Hepatocyte (in vitro differentiated cells): Measurements from ENCODE around the gene CBY2. TPM values are rescaled to one million over a fixed set of nuclear protein-coding genes. Genes with fewer than 3 reads are reported as not detected.

Source experiments
- DNase-seq: peaks from one replicate; pipeline ENCODE4 v3.0.0-alpha.2; 2016; ENCODE audit warnings: low spot score
- H2AFZ ChIP-seq: fragments of 200-600 bp; sonication (generic); 2 replicates; pipeline ENCODE4 v1.6.0; 2016; ENCODE audit warnings: antibody characterized with exemption, mild to moderate bottlenecking
- H3K27ac ChIP-seq: fragments of 200-600 bp; sonication (generic); 2 replicates; pipeline ENCODE4 v1.5.1; 2016; ENCODE audit warnings: mild to moderate bottlenecking
- H3K27me3 ChIP-seq: fragments of 200-600 bp; sonication (generic); 2 replicates; pipeline ENCODE4 v1.6.1; 2016
- H3K36me3 ChIP-seq: fragments of 200-600 bp; sonication (generic); replicated peaks from 2 replicates; pipeline ENCODE4 v1.5.1; 2016; ENCODE audit warnings: low read depth; ENCODE audit not compliant: insufficient read depth
- H3K4me1 ChIP-seq: fragments of 200-600 bp; sonication (generic); 2 replicates; pipeline ENCODE4 v1.5.1; 2016; ENCODE audit warnings: mild to moderate bottlenecking, moderate library complexity; ENCODE audit not compliant: insufficient read depth
- H3K4me2 ChIP-seq: fragments of 200-600 bp; sonication (generic); 2 replicates; pipeline ENCODE4 v1.6.0; 2016
- H3K4me3 ChIP-seq: fragments of 200-600 bp; sonication (generic); 2 replicates; pipeline ENCODE4 v1.5.1; 2016; ENCODE audit warnings: mild to moderate bottlenecking
- H3K79me2 ChIP-seq: fragments of 200-600 bp; sonication (generic); 2 replicates; pipeline ENCODE4 v1.6.0; 2017; ENCODE audit warnings: mild to moderate bottlenecking
- H3K9me2 ChIP-seq: fragments of 200-600 bp; sonication (generic); replicated peaks from 2 replicates; pipeline ENCODE4 v1.6.0; 2017; ENCODE audit warnings: mild to moderate bottlenecking; ENCODE audit not compliant: insufficient read depth
- H3K9me3 ChIP-seq: fragments of 200-600 bp; sonication (generic); 2 replicates; pipeline ENCODE4 v1.5.1; 2016; ENCODE audit warnings: low read depth, mild to moderate bottlenecking
- H4K20me1 ChIP-seq: fragments of 200-600 bp; sonication (generic); 2 replicates; pipeline ENCODE4 v1.6.0; 2016; ENCODE audit warnings: mild to moderate bottlenecking; ENCODE audit not compliant: insufficient read depth, poor library complexity, severe bottlenecking
- EZH2 ChIP-seq: fragments of 200-600 bp; sonication (generic); IDR thresholded peaks from 2 replicates; pipeline ENCODE4 v1.6.1; 2016; ENCODE audit warnings: antibody characterized with exemption, mild to moderate bottlenecking, borderline replicate concordance
- EZH2phosphoT487 ChIP-seq: fragments of 200-600 bp; sonication (generic); IDR thresholded peaks from one replicate; pipeline ENCODE4 v1.6.1; 2018; ENCODE audit warnings: antibody characterized with exemption, mild to moderate bottlenecking, low read depth, moderate library complexity; ENCODE audit not compliant: unreplicated experiment, severe bottlenecking
- WGBS: methylation state at CpG from one replicate; pipeline ENCODE4 v1.1.6; 2016; ENCODE audit warnings: low lambda C conversion rate; ENCODE audit errors: missing lambda C conversion rate; 5-methylcytosine and 5-hydroxymethylcytosine counted together
- polyA plus RNA-seq: library from polyadenylated mRNA; unstranded; fragments of >200 nt; fragmentation: Nextera tagmentation; extraction: Ambion mirVana; gene quantifications from 2 replicates; pipeline ENCODE4 v1.2.1, GENCODE V29; 2016
- total RNA-seq: library from RNA; depleted of rRNA; stranded (reverse); fragments of >200 nt; gene quantifications from 2 replicates; pipeline ENCODE4 v1.2.3, GENCODE V29; 2014
- TF ChIP-seq, protein P1 (sequence below): fragments of 200-600 bp; sonication (generic); IDR thresholded peaks from 2 replicates; pipeline ENCODE4 v1.5.1; 2016; ENCODE audit warnings: antibody characterized with exemption, mild to moderate bottlenecking; ENCODE audit not compliant: poor library complexity

CBY2 gene
- total and polyA plus RNA-seq, 2 experiments from 2014 or later, result not detected

DNA sequence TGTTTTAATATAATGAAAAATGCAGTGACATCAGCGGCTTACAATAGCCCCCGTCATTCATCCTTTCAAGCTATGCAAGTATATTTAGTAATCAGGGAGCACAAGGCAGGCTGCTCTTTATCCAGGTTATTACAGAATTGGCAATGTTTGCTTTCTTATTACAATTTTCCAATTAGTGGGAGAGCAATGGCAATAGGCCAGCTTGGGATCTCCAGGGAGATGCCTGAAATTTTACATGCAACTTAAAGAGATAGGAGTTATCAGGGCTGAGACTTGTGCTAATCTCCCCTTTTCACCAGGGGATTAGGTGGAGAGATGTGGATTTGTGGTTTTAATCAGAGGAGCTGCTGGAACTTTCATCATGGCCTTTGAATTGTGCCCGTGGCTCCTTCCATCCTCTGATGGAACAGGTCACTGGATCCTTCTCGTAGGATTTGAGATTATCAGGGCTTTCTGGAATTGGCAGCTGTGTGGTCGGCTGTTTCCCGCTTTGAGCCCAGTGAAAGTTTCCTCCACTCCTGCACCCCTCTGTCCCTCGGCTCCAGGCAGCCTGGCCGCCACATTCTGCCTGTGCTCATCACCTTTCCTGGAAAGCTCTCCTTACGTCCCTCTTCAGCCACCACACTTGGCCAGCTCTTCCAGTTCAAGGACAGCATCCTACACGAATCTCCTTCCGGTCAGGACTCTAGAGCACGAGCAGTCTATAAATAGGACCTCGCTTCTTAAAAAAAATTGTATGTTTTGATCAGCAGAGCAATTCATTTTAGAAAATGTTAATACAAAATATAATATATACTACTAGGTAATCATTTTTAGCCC, 47.0 kb downstream of the CBY2 start:
- Histone ChIP-seq H4K20me1 (no peaks in the 10 kb centered on the region), H3K9me3 (no peaks in the 10 kb centered on the region), H3K27me3 (peaks cover 27% of the 10 kb centered on the region), H3K79me2 (no peaks in the 10 kb centered on the region), H3K4me3 (no peak overlapping the region), H3K4me2 (no peak overlapping the region), H3K27ac (no peak overlapping the region), H2AFZ (no peak overlapping the region), H3K36me3 (no peaks in the 10 kb centered on the region), H3K4me1 (no peaks in the 10 kb centered on the region), H3K9me2 (no peaks in the 10 kb centered on the region)
- WGBS, result 56% methylated on average over 13 of the region's 13 CpGs
- no peak for DNase-seq
- TF ChIP-seq, protein P1, sequence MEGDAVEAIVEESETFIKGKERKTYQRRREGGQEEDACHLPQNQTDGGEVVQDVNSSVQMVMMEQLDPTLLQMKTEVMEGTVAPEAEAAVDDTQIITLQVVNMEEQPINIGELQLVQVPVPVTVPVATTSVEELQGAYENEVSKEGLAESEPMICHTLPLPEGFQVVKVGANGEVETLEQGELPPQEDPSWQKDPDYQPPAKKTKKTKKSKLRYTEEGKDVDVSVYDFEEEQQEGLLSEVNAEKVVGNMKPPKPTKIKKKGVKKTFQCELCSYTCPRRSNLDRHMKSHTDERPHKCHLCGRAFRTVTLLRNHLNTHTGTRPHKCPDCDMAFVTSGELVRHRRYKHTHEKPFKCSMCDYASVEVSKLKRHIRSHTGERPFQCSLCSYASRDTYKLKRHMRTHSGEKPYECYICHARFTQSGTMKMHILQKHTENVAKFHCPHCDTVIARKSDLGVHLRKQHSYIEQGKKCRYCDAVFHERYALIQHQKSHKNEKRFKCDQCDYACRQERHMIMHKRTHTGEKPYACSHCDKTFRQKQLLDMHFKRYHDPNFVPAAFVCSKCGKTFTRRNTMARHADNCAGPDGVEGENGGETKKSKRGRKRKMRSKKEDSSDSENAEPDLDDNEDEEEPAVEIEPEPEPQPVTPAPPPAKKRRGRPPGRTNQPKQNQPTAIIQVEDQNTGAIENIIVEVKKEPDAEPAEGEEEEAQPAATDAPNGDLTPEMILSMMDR, result no peak
- TF ChIP-seq EZH2phosphoT487, result peak; percentile 51

DNA sequence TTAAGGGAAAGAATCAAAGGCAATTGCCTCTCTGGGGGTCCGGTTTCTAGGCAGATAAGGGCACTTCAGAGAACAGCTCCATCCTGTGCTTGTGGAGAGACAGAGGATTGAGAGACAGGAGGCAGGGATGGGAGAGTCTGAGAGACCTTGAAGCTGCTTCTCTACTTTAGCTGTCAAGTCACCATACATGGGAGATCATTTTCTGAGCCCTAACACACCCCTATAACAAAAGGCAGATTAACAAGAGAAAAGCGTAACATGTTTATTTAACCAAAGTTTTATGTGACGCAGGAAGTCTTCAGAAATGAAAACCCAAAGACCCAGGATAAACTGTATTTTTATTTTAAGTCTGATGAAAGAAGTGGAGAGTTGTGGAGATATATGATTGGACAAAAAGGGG, 48.4 kb downstream of the CBY2 start:
- Histone ChIP-seq H3K79me2 (no peaks in the 10 kb centered on the region), H3K9me2 (no peaks in the 10 kb centered on the region), H3K4me2 (no peak overlapping the region), H3K27me3 (peaks cover 21% of the 10 kb centered on the region), H3K36me3 (no peaks in the 10 kb centered on the region), H3K4me3 (no peak overlapping the region), H2AFZ (no peak overlapping the region), H3K27ac (no peak overlapping the region), H3K9me3 (no peaks in the 10 kb centered on the region), H4K20me1 (no peaks in the 10 kb centered on the region), H3K4me1 (no peaks in the 10 kb centered on the region)
- no peak for TF ChIP-seq EZH2
- TF ChIP-seq EZH2phosphoT487, result no peak
- TF ChIP-seq, protein P1, result no peak
- DNase-seq, result no peak
- 69% methylated on average over 3 of the region's 3 CpGs for WGBS

DNA sequence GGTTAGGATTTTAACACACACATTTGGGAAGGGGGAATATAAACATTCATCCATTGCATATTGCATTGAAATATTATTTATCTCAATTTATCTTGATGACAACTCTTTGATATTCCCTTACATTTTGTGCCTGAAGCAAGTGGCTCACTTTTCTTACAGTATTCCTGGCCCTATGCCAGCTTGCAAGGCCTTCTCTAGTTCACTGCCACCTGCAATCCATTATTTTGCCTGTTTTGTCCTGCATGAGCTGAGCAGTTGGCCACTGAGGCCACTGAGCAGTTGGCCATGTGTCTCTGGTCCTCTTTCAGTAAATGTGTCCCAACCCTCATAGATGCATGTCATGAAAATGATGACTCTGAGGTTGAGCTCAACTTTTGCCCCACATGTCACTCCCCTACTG, 49.8 kb downstream of the CBY2 start:
- Histone ChIP-seq H3K36me3 (no peaks in the 10 kb centered on the region), H3K9me2 (no peaks in the 10 kb centered on the region), H2AFZ (no peak overlapping the region), H4K20me1 (no peaks in the 10 kb centered on the region), H3K79me2 (no peaks in the 10 kb centered on the region), H3K4me3 (no peak overlapping the region), H3K4me1 (no peaks in the 10 kb centered on the region), H3K4me2 (no peak overlapping the region), H3K9me3 (no peaks in the 10 kb centered on the region), H3K27me3 (peaks cover 21% of the 10 kb centered on the region), H3K27ac (no peak overlapping the region)
- no peak for DNase-seq
- TF ChIP-seq, protein P1, result no peak
- TF ChIP-seq EZH2phosphoT487 (no peak), EZH2 (no peak)
